Suprapubic skin (tissue), 4 donors: Measurements from ENCODE around the gene GLE1.

Experiments
- EP300 ChIP-seq: sonication (generic); formaldehyde crosslinking; IDR thresholded peaks from one replicate; pipeline ENCODE4 v1.6.1; 2017; ENCODE audit warnings: antibody characterized with exemption
- POLR2A ChIP-seq, 2 donors: fragments of 450-650 bp; IDR thresholded peaks; one replicate each; pipeline ENCODE4 v1.6.1; 2017; ENCODE audit warnings: antibody characterized with exemption in 2 of 2, mild to moderate bottlenecking in 2 of 2, moderate library complexity in 2 of 2
- POLR2AphosphoS5 ChIP-seq, 3 donors: sonication (generic); formaldehyde crosslinking; IDR thresholded peaks; one replicate each; pipeline ENCODE4 v1.6.1; 2017; ENCODE audit warnings: antibody characterized with exemption in 3 of 3
- TF ChIP-seq, protein P1 (sequence below), 2 donors: fragments of 200-600 bp in 1 of 2; fragments of 450-650 bp in 1 of 2; sonication (generic) in 1 of 2; IDR thresholded peaks; one replicate each; pipeline ENCODE4 v1.5.1; 2016 to 2019; ENCODE audit warnings: antibody characterized with exemption in 2 of 2, mild to moderate bottlenecking in 1 of 2, moderate library complexity in 1 of 2

DNA sequence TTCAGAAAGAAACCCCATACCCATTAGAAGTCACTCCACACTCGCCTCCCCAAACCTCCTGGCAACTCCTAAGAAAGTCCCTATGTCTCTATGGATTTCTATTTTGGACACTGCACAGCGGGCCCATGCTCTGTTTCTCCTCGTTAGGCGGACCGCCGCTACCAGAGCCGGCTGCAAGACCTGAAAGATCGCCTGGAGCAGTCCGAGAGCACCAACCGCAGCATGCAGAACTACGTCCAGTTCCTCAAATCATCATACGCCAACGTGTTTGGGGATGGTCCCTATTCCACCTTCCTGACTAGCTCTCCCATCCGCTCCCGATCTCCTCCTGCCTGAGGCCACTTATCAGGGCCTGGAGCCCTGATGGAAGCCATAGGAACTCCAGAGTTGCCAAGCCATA is 4.6 kb upstream of the GLE1 start:
- TF ChIP-seq POLR2A (IDR thresholded peaks at IDR 0.05): no peak
- TF ChIP-seq, protein P1, sequence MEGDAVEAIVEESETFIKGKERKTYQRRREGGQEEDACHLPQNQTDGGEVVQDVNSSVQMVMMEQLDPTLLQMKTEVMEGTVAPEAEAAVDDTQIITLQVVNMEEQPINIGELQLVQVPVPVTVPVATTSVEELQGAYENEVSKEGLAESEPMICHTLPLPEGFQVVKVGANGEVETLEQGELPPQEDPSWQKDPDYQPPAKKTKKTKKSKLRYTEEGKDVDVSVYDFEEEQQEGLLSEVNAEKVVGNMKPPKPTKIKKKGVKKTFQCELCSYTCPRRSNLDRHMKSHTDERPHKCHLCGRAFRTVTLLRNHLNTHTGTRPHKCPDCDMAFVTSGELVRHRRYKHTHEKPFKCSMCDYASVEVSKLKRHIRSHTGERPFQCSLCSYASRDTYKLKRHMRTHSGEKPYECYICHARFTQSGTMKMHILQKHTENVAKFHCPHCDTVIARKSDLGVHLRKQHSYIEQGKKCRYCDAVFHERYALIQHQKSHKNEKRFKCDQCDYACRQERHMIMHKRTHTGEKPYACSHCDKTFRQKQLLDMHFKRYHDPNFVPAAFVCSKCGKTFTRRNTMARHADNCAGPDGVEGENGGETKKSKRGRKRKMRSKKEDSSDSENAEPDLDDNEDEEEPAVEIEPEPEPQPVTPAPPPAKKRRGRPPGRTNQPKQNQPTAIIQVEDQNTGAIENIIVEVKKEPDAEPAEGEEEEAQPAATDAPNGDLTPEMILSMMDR (IDR thresholded peaks at IDR 0.05): no peak
- no peak for TF ChIP-seq POLR2AphosphoS5 (IDR thresholded peaks at IDR 0.05)
- TF ChIP-seq EP300: no peak
